Type B pancreatic cell (in vitro differentiated cells): ENCODE measurements around the gene TLNRD1. TPM values are rescaled to one million over a fixed set of nuclear protein-coding genes. Genes with fewer than 3 reads are reported as not detected.
A peak's percentile ranks its signal among the peaks of the same experiment; 100 is the strongest.

Experiments used
- DNase-seq: peaks from one replicate; pipeline ENCODE4 v3.0.0; 2021; ENCODE audit warnings: mixed read lengths; ENCODE audit not compliant: unreplicated experiment; ENCODE audit errors: extremely low spot score
- H3K27ac Mint-ChIP-seq: 2 replicates; pipeline ENCODE4 v1.8.0; 2021; ENCODE audit warnings: mild to moderate bottlenecking, mixed read lengths
- H3K27me3 Mint-ChIP-seq: 2 replicates; pipeline ENCODE4 v1.8.0; 2021; ENCODE audit warnings: mixed read lengths
- H3K36me3 Mint-ChIP-seq: 2 replicates; pipeline ENCODE4 v1.8.0; 2021; ENCODE audit warnings: mixed read lengths
- H3K4me1 Mint-ChIP-seq: one replicate; pipeline ENCODE4 v1.8.0; 2021; ENCODE audit warnings: mixed read lengths; ENCODE audit not compliant: unreplicated experiment
- H3K4me3 Mint-ChIP-seq: 2 replicates; pipeline ENCODE4 v1.8.0; 2021; ENCODE audit warnings: mild to moderate bottlenecking, mixed read lengths
- H3K9me3 Mint-ChIP-seq: 2 replicates; pipeline ENCODE4 v1.8.0; 2021; ENCODE audit warnings: mixed read lengths
- CTCF ChIP-seq: fragments of 200-600 bp; sonication (generic); conservative IDR thresholded peaks from 2 replicates; pipeline ENCODE4 v1.5.0; 2021; ENCODE audit warnings: antibody characterized with exemption, mild to moderate bottlenecking
- total RNA-seq: library from RNA; stranded (reverse); gene quantifications from 2 replicates; pipeline ENCODE4 v1.2.1, GENCODE V29; 2021; ENCODE audit warnings: low replicate concordance

Gene TLNRD1
- total RNA-seq, 1 donor from 2014 or later = 20.1 TPM

GRCh38 chr15:80972276-80972675 is 28.4 kb upstream of the TLNRD1 start:
- H3K4me3 Mint-ChIP-seq = no peak overlapping the region
- peaks cover 15% of the 10 kb centered on the region for H3K36me3 Mint-ChIP-seq
- no peaks in the 10 kb centered on the region for H3K9me3 Mint-ChIP-seq
- H3K27me3 Mint-ChIP-seq = no peaks in the 10 kb centered on the region
- H3K27ac Mint-ChIP-seq = no peak overlapping the region
- TF ChIP-seq CTCF = no peak
- DNase-seq = no peak
- H3K4me1 Mint-ChIP-seq = peaks cover 26% of the 10 kb centered on the region

GRCh38 chr15:80974914-80975313 is 25.8 kb upstream of the TLNRD1 start:
- no peak for TF ChIP-seq CTCF
- H3K27me3 Mint-ChIP-seq = no peaks in the 10 kb centered on the region
- peaks cover 41% of the 10 kb centered on the region for H3K4me1 Mint-ChIP-seq
- H3K27ac Mint-ChIP-seq = no peak overlapping the region
- no peaks in the 10 kb centered on the region for H3K9me3 Mint-ChIP-seq
- H3K36me3 Mint-ChIP-seq = peaks cover 24% of the 10 kb centered on the region
- no peak overlapping the region for H3K4me3 Mint-ChIP-seq
- no peak for DNase-seq

- Mint-ChIP-seq H3K9me3 (no peaks in the 10 kb centered on the region), H3K27ac (peak overlapping the region; percentile 88), H3K4me3 (no peak overlapping the region), H3K4me1 (peaks cover 33% of the 10 kb centered on the region), H3K27me3 (no peaks in the 10 kb centered on the region), H3K36me3 (peaks cover 24% of the 10 kb centered on the region)
- no peak for DNase-seq
- TF ChIP-seq CTCF = no peak
Measured at GRCh38 chr15:80976851-80977250, 23.9 kb upstream of the TLNRD1 start.

GRCh38 chr15:80977627-80978036 is 23.1 kb upstream of the TLNRD1 start:
- Mint-ChIP-seq H3K27ac (peak overlapping the region; percentile 88), H3K4me1 (peaks cover 33% of the 10 kb centered on the region), H3K27me3 (no peaks in the 10 kb centered on the region), H3K4me3 (peak overlapping the region; percentile 63), H3K9me3 (no peaks in the 10 kb centered on the region), H3K36me3 (peaks cover 24% of the 10 kb centered on the region)
- TF ChIP-seq CTCF = peak; percentile 76
- DNase-seq = peak; percentile 74

- peaks cover 34% of the 10 kb centered on the region for H3K4me1 Mint-ChIP-seq
- H3K27ac Mint-ChIP-seq = peak overlapping the region; percentile 88
- DNase-seq = no peak
- H3K36me3 Mint-ChIP-seq = peaks cover 28% of the 10 kb centered on the region
- peak overlapping the region; percentile 4 for H3K4me3 Mint-ChIP-seq
- no peak for TF ChIP-seq CTCF
- no peaks in the 10 kb centered on the region for H3K9me3 Mint-ChIP-seq
- no peaks in the 10 kb centered on the region for H3K27me3 Mint-ChIP-seq
Measured at GRCh38 chr15:80978685-80979329, 21.9 kb upstream of the TLNRD1 start.
